ENCODE data around the gene SYNJ2. TPM values are rescaled to one million over a fixed set of nuclear protein-coding genes. Genes with fewer than 3 reads are reported as not detected.

The SYNJ2 gene
- total RNA-seq, 1 experiment from 2014 or later = 70.0 TPM

GRCh38 chr6:157942351-157942750 lies 39.3 kb upstream of the SYNJ2 start:
- Histone ChIP-seq H3K36me3 (ENCODE audit: control insufficient read depth, insufficient read depth, low read length) (peaks cover 31% of the 10 kb centered on the region), H3K4me1 (ENCODE audit: control insufficient read depth, insufficient read depth, low read length) (no peaks in the 10 kb centered on the region), H3K9me3 (ENCODE audit: control insufficient read depth, insufficient read depth, low read depth, low read length) (no peaks in the 10 kb centered on the region), H3K4me3 (ENCODE audit: low read depth in 2 of 2, low read length in 2 of 2) (no peak overlapping the region), H3K27me3 (ENCODE audit: control insufficient read depth, insufficient read depth, low read length) (no peaks in the 10 kb centered on the region), H3K27ac (ENCODE audit: low read length) (no peak overlapping the region)
- in situ Hi-C loops (cut with HindIII; ENCODE audit: low pct_unique_long_range_greater_than_20kb, low sequenced_read_pairs) = no loop called here
- no TSS peak for BruUV-seq (replicated peaks)
- DNase-seq (ENCODE audit: low read depth, low spot score) = no peak
- CTCF ChIA-PET = no interaction called here
- intact Hi-C loops (cut with micrococcal nuclease; ENCODE audit: unreplicated experiment) = no loop called here
- ATAC-seq = no peak
- TF ChIP-seq SIN3A (IDR thresholded peaks at IDR 0.05; ENCODE audit: borderline replicate concordance, insufficient read depth, low read depth, low read length) (no peak), POLR2AphosphoS5 (IDR thresholded peaks at IDR 0.05; ENCODE audit: low read depth, low read length) (no peak), CTCF (IDR thresholded peaks at IDR 0.05) (no peak), TCF7L2 (IDR thresholded peaks at IDR 0.05; ENCODE audit: low read depth, low read length) (no peak), REST (IDR thresholded peaks at IDR 0.05; ENCODE audit: insufficient read depth in 1 of 2, low read depth in 2 of 2, low read length in 1 of 2) (no peak)
- POLR2A ChIA-PET = no interaction called here

GRCh38 chr6:157943249-157943963 lies 38.3 kb upstream of the SYNJ2 start:
- ChIA-PET CTCF (no interaction called here), POLR2A (no interaction called here)
- BruUV-seq (replicated peaks) = no TSS peak
- ATAC-seq = no peak
- no peak for DNase-seq (ENCODE audit: low read depth, low spot score)
- Histone ChIP-seq H3K27me3 (ENCODE audit: control insufficient read depth, insufficient read depth, low read length) (no peaks in the 10 kb centered on the region), H3K36me3 (ENCODE audit: control insufficient read depth, insufficient read depth, low read length) (peaks cover 24% of the 10 kb centered on the region), H3K4me1 (ENCODE audit: control insufficient read depth, insufficient read depth, low read length) (no peaks in the 10 kb centered on the region), H3K9me3 (ENCODE audit: control insufficient read depth, insufficient read depth, low read depth, low read length) (no peaks in the 10 kb centered on the region), H3K27ac (ENCODE audit: low read length) (no peak overlapping the region), H3K4me3 (ENCODE audit: low read depth in 2 of 2, low read length in 2 of 2) (no peak overlapping the region)
- TF ChIP-seq SIN3A (IDR thresholded peaks at IDR 0.05; ENCODE audit: borderline replicate concordance, insufficient read depth, low read depth, low read length) (no peak), TCF7L2 (IDR thresholded peaks at IDR 0.05; ENCODE audit: low read depth, low read length) (no peak), CTCF (IDR thresholded peaks at IDR 0.05) (no peak)
- intact Hi-C loops (cut with micrococcal nuclease; ENCODE audit: unreplicated experiment) = no loop called here
- in situ Hi-C loops (cut with HindIII; ENCODE audit: low pct_unique_long_range_greater_than_20kb, low sequenced_read_pairs) = no loop called here
